ENCODE results near the gene ADAMTS6. TPM values are rescaled to one million over a fixed set of nuclear protein-coding genes. Genes with fewer than 3 reads are reported as not detected.

ADAMTS6 gene
- total RNA-seq, 3 donors from 2014 or later, result 0.69 to 3.6 (median 1.4) TPM

GRCh38 chr5:65413822-65414221 is 67.9 kb downstream of the ADAMTS6 start:
- H3K4me3 ChIP-seq, result no peak overlapping the region
- DNase-seq (no peak), ATAC-seq (no peak)
- no peak for TF ChIP-seq CTCF (IDR thresholded peaks at IDR 0.05)
- H3K9me3 ChIP-seq, result no peaks in the 10 kb centered on the region
- intact Hi-C loops (cut with DNase I, micrococcal nuclease), result no loop called here
- H3K4me1 ChIP-seq (ENCODE audit: low read depth), result no peaks in the 10 kb centered on the region
- no peaks in the 10 kb centered on the region for H3K36me3 ChIP-seq (ENCODE audit: low read depth)

- ATAC-seq, result no peak
- Histone ChIP-seq H3K9me3 (no peaks in the 10 kb centered on the region), H3K4me3 (no peak overlapping the region), H3K4me1 (ENCODE audit: low read depth) (no peaks in the 10 kb centered on the region), H3K36me3 (ENCODE audit: low read depth) (no peaks in the 10 kb centered on the region)
- intact Hi-C loops (cut with DNase I, micrococcal nuclease), result no loop called here
- DNase-seq, result no peak
- no peak for TF ChIP-seq CTCF (IDR thresholded peaks at IDR 0.05)
These were observed 68.9 kb downstream of the ADAMTS6 start for GRCh38 chr5:65412842-65413241.

GRCh38 chr5:65411356-65411755 is 70.4 kb downstream of the ADAMTS6 start:
- intact Hi-C loops (cut with DNase I, micrococcal nuclease), result no loop called here
- DNase-seq, result no peak
- Histone ChIP-seq H3K4me1 (ENCODE audit: low read depth) (no peaks in the 10 kb centered on the region), H3K36me3 (ENCODE audit: low read depth) (no peaks in the 10 kb centered on the region), H3K4me3 (no peak overlapping the region), H3K9me3 (no peaks in the 10 kb centered on the region)
- ATAC-seq, result no peak
- no peak for TF ChIP-seq CTCF (IDR thresholded peaks at IDR 0.05)

GRCh38 chr5:65395526-65396155 is 86.1 kb downstream of the ADAMTS6 start:
- H3K9me3 ChIP-seq, result no peaks in the 10 kb centered on the region
- no peaks in the 10 kb centered on the region for H3K4me1 ChIP-seq (ENCODE audit: low read depth)
- DNase-seq, result no peak
- TF ChIP-seq CTCF (IDR thresholded peaks at IDR 0.05), result no peak
- intact Hi-C loops (cut with DNase I, micrococcal nuclease), result no loop called here
- no peak for ATAC-seq
- H3K4me3 ChIP-seq, result no peak overlapping the region
- no peaks in the 10 kb centered on the region for H3K36me3 ChIP-seq (ENCODE audit: low read depth)

GRCh38 chr5:65394087-65394486 is 87.6 kb downstream of the ADAMTS6 start:
- H3K9me3 ChIP-seq, result no peaks in the 10 kb centered on the region
- H3K4me3 ChIP-seq, result no peak overlapping the region
- DNase-seq (no peak), ATAC-seq (no peak)
- TF ChIP-seq CTCF (IDR thresholded peaks at IDR 0.05), result no peak
- intact Hi-C loops (cut with DNase I, micrococcal nuclease), result no loop called here
- H3K36me3 ChIP-seq (ENCODE audit: low read depth), result no peaks in the 10 kb centered on the region
- H3K4me1 ChIP-seq (ENCODE audit: low read depth), result no peaks in the 10 kb centered on the region

- ATAC-seq, result no peak
- intact Hi-C loops (cut with DNase I, micrococcal nuclease), result no loop called here
These were observed 90.1 kb downstream of the ADAMTS6 start for GRCh38 chr5:65391591-65391990.

More at GRCh38 chr5:65391591-65391990, 90.1 kb downstream of the ADAMTS6 start:
- no peak overlapping the region for H3K4me3 ChIP-seq
- H3K36me3 ChIP-seq (ENCODE audit: low read depth), result no peaks in the 10 kb centered on the region
- TF ChIP-seq CTCF (IDR thresholded peaks at IDR 0.05), result no peak
- no peaks in the 10 kb centered on the region for H3K9me3 ChIP-seq
- no peaks in the 10 kb centered on the region for H3K4me1 ChIP-seq (ENCODE audit: low read depth)
- no peak for DNase-seq

Measured in mucosa of descending colon (tissue), 3 donors.